ENCODE measurements around the gene BCL6.
A peak's percentile ranks its signal among the peaks of the same experiment; 100 is the strongest.

BCL6 gene

DNA sequence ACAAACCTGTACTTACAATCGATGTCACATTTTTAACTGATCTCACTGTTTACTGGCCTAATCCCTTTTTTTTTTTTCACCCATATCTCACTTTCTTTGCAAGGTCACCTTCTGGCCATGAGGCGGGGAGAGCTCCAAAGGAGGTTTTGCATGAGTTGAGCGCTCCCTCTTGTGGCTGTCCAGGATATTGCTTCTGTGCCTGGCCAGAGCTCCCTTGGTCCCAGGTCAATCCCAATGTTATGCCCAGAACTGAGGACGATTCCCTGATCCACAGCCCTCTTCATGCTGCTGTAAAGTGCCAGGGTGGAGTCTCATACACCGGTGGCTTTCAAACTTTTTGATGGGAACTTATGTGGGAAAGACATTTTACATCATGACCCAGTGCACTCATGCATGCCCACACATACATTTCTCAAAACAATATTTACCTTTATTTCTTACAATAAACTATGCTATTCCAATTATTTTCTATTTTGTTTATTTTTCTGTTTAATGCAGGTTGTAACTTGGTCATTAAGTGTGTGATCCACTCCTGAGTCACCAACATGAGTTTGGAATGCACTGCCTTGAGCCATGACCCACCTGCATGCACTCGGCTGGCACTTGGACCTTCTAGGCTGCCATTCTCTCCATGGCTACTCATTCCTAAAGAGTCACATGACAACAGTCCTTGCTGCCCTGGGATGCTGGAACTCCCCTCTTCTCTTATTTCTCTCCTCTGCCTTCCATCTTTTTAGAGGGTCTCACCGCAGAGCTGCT, 65.5 kb downstream of the BCL6 start:
- Histone ChIP-seq H3K9me3 (no peaks in the 10 kb centered on the region), H3K4me1 (peaks cover 0 to 3% (median 0%) of the 10 kb centered on the region in 4 donors), H3K27me3 (peaks cover 0 to 12% of the 10 kb centered on the region in 2 donors), H3K36me3 (no peaks in the 10 kb centered on the region), H3K27ac (no peak overlapping the region), H3K4me3 (no peak overlapping the region)
- peak; percentile 75 to 82 for DNase-seq
- TF ChIP-seq, protein P1, sequence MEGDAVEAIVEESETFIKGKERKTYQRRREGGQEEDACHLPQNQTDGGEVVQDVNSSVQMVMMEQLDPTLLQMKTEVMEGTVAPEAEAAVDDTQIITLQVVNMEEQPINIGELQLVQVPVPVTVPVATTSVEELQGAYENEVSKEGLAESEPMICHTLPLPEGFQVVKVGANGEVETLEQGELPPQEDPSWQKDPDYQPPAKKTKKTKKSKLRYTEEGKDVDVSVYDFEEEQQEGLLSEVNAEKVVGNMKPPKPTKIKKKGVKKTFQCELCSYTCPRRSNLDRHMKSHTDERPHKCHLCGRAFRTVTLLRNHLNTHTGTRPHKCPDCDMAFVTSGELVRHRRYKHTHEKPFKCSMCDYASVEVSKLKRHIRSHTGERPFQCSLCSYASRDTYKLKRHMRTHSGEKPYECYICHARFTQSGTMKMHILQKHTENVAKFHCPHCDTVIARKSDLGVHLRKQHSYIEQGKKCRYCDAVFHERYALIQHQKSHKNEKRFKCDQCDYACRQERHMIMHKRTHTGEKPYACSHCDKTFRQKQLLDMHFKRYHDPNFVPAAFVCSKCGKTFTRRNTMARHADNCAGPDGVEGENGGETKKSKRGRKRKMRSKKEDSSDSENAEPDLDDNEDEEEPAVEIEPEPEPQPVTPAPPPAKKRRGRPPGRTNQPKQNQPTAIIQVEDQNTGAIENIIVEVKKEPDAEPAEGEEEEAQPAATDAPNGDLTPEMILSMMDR (IDR thresholded peaks at IDR 0.05), result peak; percentile 92 to 93
- intact Hi-C loops (cut with DNase I; ENCODE audit: low total_unique reads), result loop anchor here (2.0 to 10.0 kb wide), 3 partner anchors 361 to 1075 kb away; no protein-coding TSS in a partner anchor

DNA sequence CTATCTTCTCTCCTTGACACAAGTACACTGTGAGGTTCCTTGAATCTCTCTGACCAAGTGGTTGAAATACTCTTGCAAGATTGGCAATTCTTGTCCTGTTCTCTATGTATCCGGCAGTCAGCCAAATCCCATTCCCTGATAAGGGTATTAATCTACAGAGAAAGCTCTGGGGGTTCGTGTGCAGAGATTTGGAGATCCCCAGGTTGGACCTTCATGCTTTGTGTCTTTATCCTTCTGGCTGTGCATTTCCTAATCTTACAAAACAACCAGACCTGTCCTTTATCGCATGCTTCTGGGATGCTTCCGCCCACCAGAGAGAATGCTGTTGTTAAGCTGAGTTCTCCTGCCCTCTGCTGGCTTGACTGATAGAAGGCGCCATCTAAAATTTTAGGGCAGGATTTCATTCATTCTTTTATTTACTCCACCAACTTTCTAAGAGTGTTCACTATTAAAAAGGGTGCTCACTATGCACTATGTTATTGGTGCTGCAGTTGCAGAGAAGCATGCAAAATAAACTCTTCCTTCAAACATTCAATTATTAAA, 66.5 kb downstream of the BCL6 start:
- TF ChIP-seq, protein P1 (IDR thresholded peaks at IDR 0.05), result peak; percentile 48 to 55
- Histone ChIP-seq H3K9me3 (no peaks in the 10 kb centered on the region), H3K4me1 (peaks cover 0 to 3% (median 0%) of the 10 kb centered on the region in 4 donors), H3K27me3 (peaks cover 0 to 14% of the 10 kb centered on the region in 2 donors), H3K27ac (no peak overlapping the region), H3K4me3 (no peak overlapping the region), H3K36me3 (no peaks in the 10 kb centered on the region)
- intact Hi-C loops (cut with DNase I; ENCODE audit: low total_unique reads), result loop anchor here (2.0 to 10.0 kb wide), 3 partner anchors 360 to 1074 kb away; no protein-coding TSS in a partner anchor
- no peak for DNase-seq

DNA sequence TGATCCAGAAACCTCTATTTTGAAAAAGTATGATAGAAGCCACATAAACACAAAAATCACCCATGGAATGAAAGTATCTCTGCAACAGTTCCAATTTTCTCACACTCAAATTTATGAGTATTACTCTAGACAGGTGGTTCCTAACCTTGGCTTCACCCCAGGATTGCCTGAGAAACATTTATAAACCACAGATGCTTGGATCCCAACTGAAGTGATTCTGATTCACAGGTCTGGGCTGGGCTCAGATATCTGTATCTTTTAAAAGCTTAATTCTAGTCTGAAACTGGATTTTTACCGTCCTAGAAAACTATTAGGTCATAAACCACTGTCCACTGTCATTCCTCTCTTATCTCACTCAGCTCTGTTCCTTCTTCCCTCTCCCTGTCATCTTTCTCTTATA, 67.7 kb downstream of the BCL6 start:
- intact Hi-C loops (cut with DNase I; ENCODE audit: low total_unique reads), result loop anchor here (2.0 to 10.0 kb wide), 3 partner anchors 359 to 1073 kb away; no protein-coding TSS in a partner anchor
- H3K36me3 ChIP-seq, result no peaks in the 10 kb centered on the region
- H3K27ac ChIP-seq, result no peak overlapping the region
- DNase-seq, result no peak
- no peaks in the 10 kb centered on the region for H3K9me3 ChIP-seq
- H3K4me3 ChIP-seq, result no peak overlapping the region
- TF ChIP-seq, protein P1 (IDR thresholded peaks at IDR 0.05), result no peak
- H3K4me1 ChIP-seq, result peaks cover 0 to 3% (median 0%) of the 10 kb centered on the region in 4 donors
- H3K27me3 ChIP-seq, result peaks cover 0 to 19% of the 10 kb centered on the region in 2 donors

DNA sequence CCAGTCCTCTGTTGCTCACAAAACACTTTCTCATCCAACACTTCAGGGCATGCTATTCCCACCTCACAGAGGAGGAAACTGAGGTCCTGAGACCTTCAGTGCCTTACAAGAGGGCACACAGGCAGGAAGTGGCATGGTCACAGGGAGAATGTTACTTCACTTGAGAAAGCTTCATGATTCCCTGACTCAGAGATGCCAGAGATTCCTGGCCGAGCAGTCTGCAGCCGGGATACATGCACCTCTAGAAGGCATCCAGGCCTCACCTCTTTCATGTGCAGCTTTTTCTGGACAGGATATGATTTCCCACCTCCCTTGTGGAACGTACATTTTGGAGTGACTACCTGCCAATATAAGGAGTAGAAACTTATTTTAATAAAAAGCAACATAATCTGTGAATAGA, 72.3 kb downstream of the BCL6 start:
- no peak overlapping the region for H3K4me3 ChIP-seq
- no peak overlapping the region for H3K27ac ChIP-seq
- H3K27me3 ChIP-seq, result peaks cover 0 to 37% of the 10 kb centered on the region in 2 donors
- H3K9me3 ChIP-seq, result no peaks in the 10 kb centered on the region
- no peak for DNase-seq
- H3K4me1 ChIP-seq, result no peaks in the 10 kb centered on the region
- TF ChIP-seq, protein P1 (IDR thresholded peaks at IDR 0.05), result no peak
- intact Hi-C loops (cut with DNase I; ENCODE audit: low total_unique reads), result loop anchor here (10.0 kb wide), 1 partner anchor 1068 kb away; no protein-coding TSS in a partner anchor
- H3K36me3 ChIP-seq, result no peaks in the 10 kb centered on the region
